GM21381 (cell line): Measurements from ENCODE around the gene MATK.
"Not testable (repeated sequence)": the region's sequence is repeated elsewhere in the genome, so short reads cannot be mapped to it uniquely, and the experiment has no call there.

Experiments used
- ATAC-seq: cut with Tn5 transposase; IDR thresholded peaks from one replicate; pipeline ENCODE4 v1.9.1; 2021; ENCODE audit warnings: mild to moderate bottlenecking, moderate library complexity; ENCODE audit not compliant: unreplicated experiment

The MATK gene

GRCh38 chr19:3816148-3816547, 30.0 kb upstream of the MATK start:
- ATAC-seq: not testable (repeated sequence)

- no peak for ATAC-seq
These were observed 28.5 kb upstream of the MATK start for GRCh38 chr19:3814648-3815047.

DNA sequence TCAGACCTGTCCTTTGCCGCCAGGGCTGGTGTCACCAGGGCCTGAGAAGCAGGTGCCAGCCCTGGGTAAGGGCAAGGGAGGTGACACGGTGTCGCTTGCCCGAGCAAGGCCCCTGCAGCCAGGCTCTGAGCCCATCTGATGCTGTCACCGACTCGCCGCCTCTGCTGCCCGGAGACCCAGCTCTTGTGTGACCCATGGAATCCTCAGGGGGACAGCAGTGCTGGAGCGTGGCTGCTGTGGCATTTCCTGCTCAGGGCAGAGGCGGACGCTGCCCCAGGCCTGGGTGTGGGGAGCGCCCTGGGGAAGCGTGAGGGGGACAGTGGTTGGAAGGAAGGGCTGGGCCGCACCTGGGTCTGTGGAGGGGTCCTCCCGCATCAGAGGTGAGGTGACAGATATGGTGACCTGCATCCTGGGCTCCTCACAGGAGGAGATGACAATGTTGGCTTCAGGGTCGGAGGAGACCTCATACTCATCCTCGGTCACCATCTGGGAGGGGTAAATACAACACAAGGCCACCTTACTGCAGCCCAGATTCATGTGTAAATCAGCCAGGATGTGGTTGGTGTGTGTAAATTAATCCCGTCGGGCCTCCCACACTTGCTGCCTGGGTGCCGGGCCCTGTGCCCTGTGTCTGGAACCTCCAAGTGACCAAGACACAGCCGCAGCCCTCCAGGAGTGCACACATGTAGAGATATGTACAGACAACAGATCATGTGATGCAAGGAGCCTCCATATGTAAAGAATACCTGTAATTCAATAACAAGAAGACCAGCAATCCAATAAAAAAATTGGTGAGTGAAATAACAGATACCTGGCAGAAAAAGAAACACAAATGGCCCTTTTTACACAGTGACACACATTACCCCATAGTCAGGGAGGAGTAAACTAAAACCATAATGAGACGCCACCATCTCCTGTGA, 27.6 kb upstream of the MATK start:
- no peak for ATAC-seq

GRCh38 chr19:3810708-3811355, 24.7 kb upstream of the MATK start:
- no peak for ATAC-seq

DNA sequence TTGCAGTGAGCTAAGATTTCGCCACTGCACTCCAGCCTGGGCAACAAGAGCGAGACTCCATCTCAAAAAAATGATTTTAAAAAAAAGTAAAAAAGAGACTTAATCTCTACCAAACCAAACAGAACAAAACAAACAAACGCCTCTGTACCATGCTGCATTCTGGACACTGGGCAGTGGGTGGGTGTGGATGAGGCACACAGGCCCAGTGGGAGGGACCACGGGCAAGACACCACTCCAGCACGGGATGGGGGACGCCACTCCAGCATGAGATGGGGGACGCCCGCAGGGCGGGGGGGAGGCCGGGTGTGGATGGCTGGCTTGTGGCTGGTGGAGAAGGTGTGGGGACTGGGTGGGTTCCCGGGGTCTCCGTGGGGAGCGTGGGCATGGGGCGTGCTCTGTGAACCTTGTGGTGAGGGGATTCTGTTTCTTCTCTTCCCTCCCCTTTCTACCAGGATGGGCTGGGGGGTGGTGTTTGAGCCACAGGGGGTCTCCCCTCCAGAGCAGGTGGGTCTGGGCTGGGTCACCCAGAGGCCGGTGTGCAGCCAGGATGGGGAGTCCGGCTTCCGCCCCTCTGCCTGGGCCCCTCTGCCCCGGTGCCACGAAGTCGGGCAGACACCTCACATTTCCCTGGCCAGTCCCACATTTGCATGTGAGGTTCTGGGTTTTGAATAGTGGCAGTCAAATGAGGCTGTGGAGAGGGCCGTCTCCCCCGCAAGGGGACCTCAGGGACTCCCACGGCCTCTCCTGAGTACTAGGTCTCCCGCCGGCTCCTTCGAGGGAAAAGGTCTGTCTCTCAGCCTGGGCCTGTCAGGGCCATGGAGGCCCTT, 23.9 kb upstream of the MATK start:
- ATAC-seq: no peak

- ATAC-seq: no peak
These were observed 22.4 kb upstream of the MATK start for GRCh38 chr19:3808420-3809143.

- ATAC-seq: no peak
These were observed 21.6 kb upstream of the MATK start for GRCh38 chr19:3807574-3808354.

DNA sequence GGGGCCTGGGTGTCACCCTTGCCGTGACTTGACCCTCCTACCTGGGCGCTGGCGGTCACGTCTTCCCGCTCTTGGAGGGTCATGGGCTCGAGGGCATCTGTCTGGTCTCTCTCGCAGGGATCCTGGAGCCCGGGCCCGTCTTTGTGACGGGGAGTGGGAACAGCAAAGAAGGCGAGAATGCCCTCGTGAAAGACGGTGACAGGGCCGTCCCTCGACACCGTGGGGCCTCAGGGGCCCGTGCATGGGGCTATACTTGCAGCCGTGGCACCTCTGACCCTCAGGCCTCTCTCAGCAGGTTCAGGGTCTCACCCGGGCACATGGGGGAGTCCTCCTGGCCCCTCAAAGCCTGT, 20.9 kb upstream of the MATK start:
- no peak for ATAC-seq

GRCh38 chr19:3805859-3806258, 19.7 kb upstream of the MATK start:
- ATAC-seq: no peak

DNA sequence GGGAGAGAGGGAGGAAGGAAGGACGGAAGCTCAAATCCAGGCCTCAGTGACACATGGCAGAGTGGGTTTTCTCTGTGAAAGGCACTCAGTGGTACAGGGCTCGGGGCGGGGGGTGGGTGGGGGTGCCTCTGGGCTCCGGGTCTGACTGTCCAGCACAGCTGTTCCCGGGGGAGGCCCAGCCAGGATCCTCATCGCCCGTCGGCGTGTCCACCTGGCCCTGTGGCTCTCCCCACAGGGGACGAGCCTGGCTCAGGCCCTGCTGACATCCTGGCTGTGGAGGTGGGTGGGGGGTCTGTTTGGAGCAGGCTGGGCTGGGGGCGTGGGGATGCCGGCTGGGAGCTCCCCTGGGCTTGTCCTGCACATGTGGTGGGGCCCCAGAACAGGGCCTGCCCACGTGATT, 18.2 kb upstream of the MATK start:
- ATAC-seq: no peak

- no peak for ATAC-seq
These were observed 17.8 kb upstream of the MATK start for GRCh38 chr19:3803986-3804385.

DNA sequence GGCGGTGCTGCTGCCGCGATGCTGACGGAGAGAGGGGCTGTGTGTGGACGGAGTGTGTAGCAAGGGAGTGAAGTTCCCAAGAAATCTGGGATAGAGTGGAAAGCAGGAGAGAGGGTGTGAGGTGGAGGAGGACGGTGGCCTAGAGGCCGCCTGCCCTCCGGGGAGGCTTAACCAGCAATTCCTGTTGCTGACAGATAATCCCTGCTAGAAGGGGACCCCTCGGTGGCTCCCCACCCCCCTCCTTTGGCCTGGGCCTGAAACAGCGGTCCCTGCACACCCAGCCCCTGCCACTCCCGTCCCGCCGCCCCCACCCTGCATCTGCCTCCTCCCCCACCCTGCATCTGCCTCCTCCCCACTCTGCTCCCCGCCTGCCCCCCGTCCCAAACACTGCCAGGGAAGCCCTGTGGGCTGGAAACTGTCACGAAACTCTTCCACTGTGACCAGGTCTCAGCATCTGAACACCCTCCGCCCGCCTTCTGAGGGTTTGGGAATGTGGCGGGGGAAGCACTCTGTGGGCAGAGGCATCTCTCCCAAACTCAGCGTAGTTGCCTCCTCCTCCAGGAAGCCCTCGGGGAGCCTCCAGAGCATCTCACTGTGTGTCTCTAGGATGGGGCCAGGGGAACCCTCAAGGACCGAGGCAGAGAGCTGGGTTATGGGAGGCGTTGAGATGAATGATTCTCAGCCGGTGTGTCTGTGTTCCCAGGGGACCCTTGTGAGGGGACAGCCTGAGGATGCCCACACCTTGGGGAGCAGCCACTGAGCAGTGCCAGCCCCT, 17.1 kb upstream of the MATK start:
- no peak for ATAC-seq

DNA sequence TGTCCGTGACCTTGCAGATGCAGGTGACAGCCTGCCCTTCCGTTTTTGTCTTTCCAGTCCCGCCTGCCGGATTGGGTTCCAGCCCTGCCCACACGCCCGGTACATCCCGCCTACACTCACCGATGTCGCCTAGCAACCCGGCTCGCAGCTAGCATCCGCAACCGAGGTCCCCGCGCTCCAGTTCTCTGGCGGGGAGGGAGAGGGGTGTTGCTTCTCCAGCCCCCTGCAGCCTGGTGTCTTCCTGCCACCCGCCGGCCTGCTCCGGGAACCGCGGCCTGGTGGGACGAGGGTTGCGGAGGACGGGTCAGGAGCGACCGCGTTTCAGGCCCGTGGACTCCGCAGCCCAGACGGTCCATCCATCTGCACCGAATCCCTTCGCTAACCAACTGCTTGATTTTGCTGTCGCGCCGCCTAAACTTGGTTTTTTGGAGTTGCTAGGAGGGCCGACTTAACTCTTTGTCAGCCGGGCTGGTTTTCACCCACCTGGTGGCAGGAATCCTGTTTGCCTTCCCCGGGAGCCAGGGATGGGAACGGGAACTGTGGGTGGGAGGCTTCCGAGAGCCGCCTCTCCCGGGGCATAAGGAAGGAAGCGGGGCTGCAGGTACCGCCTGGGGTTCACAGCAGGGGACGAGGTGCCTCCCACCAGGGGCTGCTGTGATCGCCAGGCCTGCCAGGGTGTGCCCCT, 15.4 kb upstream of the MATK start:
- no peak for ATAC-seq

- no peak for ATAC-seq
These were observed 14.8 kb upstream of the MATK start for GRCh38 chr19:3800996-3801395.

DNA sequence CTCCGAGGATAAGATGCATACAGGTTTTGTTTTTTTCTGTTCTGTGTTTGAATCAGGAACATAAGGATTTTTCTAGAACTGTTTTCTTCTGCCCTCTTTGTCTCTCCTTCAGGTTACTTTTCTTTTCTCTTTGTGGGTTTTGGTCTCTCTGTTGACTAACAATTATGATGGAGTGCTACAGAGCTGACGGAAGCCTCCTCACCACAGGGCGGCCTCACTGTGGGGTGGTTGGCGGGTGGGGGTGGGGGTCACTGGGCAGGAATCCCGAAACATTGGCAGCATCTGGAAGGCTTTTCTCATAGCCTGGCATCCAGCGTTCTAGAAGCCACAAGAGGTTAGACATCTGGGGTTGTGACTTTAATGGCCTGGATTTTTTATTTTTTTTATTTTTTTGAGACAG, 12.0 kb upstream of the MATK start:
- no peak for ATAC-seq

DNA sequence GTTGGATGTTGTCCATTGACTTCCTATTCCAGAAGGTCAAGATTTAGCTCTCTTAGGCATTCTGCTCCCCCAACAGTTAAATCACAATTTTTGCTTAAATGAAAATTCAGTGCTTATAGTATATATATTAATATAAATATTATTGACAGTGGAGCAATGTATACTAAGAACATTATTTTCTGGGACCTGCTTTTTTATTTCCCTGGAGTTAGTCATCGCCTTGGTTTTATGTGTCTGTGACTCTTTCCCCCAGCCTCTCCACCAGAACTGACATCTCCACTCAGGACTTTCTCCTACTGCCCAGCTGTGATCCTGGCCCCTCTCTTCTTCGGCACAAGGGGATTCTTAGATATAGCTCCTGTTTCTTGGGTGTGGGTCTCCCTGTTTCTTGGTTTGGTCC, 10.2 kb upstream of the MATK start:
- ATAC-seq: no peak

DNA sequence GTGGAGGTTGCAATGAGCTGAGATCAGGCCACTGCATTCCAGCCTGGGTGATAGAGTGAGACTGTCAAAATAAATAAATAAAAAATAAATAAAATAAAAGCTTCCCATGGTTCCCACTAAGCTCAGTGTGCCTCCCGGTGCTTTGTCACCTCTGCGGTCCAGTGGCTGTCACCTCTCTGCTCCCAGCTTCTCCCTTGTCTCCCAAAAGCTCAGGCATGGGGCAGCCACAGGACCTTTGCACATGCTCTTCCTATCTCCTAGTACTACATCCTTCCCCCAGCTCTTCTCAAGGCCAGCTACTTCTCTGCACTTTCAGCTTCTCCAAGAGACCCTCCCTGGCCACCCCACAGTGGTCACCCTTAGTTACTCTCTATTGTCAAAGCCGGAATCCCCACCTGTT, 7.6 kb upstream of the MATK start:
- no peak for ATAC-seq

GRCh38 chr19:3792114-3792513, 5.9 kb upstream of the MATK start:
- ATAC-seq: no peak

GRCh38 chr19:3790941-3791340, 4.8 kb upstream of the MATK start:
- ATAC-seq: no peak
